ENCODE results near the gene DMTF1.
"Not testable (repeated sequence)": the region's sequence is repeated elsewhere in the genome, so short reads cannot be mapped to it uniquely, and the experiment has no call there.

DMTF1 gene

GRCh38 chr7:87199700-87200450, 47.6 kb downstream of the DMTF1 start:
- no peak; the same call in 2 of the 3 replicates for ATAC-seq
- TF ChIP-seq ARNTL (CRISPR knock-in tag; IDR thresholded peaks at IDR 0.05; ENCODE audit: borderline replicate concordance, low read depth) (no peak), RARB (CRISPR knock-in tag; IDR thresholded peaks at IDR 0.05) (no peak), OSR1 (CRISPR knock-in tag; IDR thresholded peaks at IDR 0.05) (no peak), PPARA (CRISPR knock-in tag; IDR thresholded peaks at IDR 0.05; ENCODE audit: borderline replicate concordance) (no peak), TSHZ2 (CRISPR knock-in tag; IDR thresholded peaks at IDR 0.05) (no peak), ESRRG (CRISPR knock-in tag; IDR thresholded peaks at IDR 0.05) (no peak), ISL1 (CRISPR knock-in tag; IDR thresholded peaks at IDR 0.05) (no peak)

- ATAC-seq = no peak
- TF ChIP-seq CREB5 (CRISPR knock-in tag; IDR thresholded peaks at IDR 0.05; ENCODE audit: low read depth) (no peak), PATZ1 (CRISPR knock-in tag; IDR thresholded peaks at IDR 0.05; ENCODE audit: borderline replicate concordance) (no peak), ZNF8 (CRISPR knock-in tag; IDR thresholded peaks at IDR 0.05) (no peak), TSHZ2 (CRISPR knock-in tag; IDR thresholded peaks at IDR 0.05) (no peak), SNAI2 (CRISPR knock-in tag; IDR thresholded peaks at IDR 0.05) (no peak), ZFP3 (CRISPR knock-in tag; IDR thresholded peaks at IDR 0.05) (no peak), CSDC2 (CRISPR knock-in tag; IDR thresholded peaks at IDR 0.05) (no peak), POU6F1 (CRISPR knock-in tag; IDR thresholded peaks at IDR 0.05; ENCODE audit: borderline replicate concordance, low read depth) (no peak)
Measured at GRCh38 chr7:87202208-87202607, 50.0 kb downstream of the DMTF1 start.

GRCh38 chr7:87202705-87203104, 50.5 kb downstream of the DMTF1 start:
- TF ChIP-seq SNAI2 (CRISPR knock-in tag; IDR thresholded peaks at IDR 0.05) (no peak), ARNTL (CRISPR knock-in tag; IDR thresholded peaks at IDR 0.05; ENCODE audit: borderline replicate concordance, low read depth) (no peak), OSR1 (CRISPR knock-in tag; IDR thresholded peaks at IDR 0.05) (no peak), CSRNP3 (CRISPR knock-in tag; IDR thresholded peaks at IDR 0.05) (no peak)
- ATAC-seq = no peak

GRCh38 chr7:87203929-87204328, 51.7 kb downstream of the DMTF1 start:
- ATAC-seq = not testable (repeated sequence)

Measured in SK-N-SH treated with all-trans-retinoic acid at 6 μM for 48 hours (cell line).